Retina (tissue), 1 donor: ENCODE measurements around the gene SLC12A9.
A peak's percentile ranks its signal among the peaks of the same experiment; 100 is the strongest.
"Not testable (repeated sequence)": the region's sequence is repeated elsewhere in the genome, so short reads cannot be mapped to it uniquely, and the experiment has no call there.

Experiments used
- DNase-seq: peaks from one replicate; pipeline ENCODE4 v3.0.0-alpha.2; 2016

The SLC12A9 gene, protein sequence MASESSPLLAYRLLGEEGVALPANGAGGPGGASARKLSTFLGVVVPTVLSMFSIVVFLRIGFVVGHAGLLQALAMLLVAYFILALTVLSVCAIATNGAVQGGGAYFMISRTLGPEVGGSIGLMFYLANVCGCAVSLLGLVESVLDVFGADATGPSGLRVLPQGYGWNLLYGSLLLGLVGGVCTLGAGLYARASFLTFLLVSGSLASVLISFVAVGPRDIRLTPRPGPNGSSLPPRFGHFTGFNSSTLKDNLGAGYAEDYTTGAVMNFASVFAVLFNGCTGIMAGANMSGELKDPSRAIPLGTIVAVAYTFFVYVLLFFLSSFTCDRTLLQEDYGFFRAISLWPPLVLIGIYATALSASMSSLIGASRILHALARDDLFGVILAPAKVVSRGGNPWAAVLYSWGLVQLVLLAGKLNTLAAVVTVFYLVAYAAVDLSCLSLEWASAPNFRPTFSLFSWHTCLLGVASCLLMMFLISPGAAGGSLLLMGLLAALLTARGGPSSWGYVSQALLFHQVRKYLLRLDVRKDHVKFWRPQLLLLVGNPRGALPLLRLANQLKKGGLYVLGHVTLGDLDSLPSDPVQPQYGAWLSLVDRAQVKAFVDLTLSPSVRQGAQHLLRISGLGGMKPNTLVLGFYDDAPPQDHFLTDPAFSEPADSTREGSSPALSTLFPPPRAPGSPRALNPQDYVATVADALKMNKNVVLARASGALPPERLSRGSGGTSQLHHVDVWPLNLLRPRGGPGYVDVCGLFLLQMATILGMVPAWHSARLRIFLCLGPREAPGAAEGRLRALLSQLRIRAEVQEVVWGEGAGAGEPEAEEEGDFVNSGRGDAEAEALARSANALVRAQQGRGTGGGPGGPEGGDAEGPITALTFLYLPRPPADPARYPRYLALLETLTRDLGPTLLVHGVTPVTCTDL

DNA sequence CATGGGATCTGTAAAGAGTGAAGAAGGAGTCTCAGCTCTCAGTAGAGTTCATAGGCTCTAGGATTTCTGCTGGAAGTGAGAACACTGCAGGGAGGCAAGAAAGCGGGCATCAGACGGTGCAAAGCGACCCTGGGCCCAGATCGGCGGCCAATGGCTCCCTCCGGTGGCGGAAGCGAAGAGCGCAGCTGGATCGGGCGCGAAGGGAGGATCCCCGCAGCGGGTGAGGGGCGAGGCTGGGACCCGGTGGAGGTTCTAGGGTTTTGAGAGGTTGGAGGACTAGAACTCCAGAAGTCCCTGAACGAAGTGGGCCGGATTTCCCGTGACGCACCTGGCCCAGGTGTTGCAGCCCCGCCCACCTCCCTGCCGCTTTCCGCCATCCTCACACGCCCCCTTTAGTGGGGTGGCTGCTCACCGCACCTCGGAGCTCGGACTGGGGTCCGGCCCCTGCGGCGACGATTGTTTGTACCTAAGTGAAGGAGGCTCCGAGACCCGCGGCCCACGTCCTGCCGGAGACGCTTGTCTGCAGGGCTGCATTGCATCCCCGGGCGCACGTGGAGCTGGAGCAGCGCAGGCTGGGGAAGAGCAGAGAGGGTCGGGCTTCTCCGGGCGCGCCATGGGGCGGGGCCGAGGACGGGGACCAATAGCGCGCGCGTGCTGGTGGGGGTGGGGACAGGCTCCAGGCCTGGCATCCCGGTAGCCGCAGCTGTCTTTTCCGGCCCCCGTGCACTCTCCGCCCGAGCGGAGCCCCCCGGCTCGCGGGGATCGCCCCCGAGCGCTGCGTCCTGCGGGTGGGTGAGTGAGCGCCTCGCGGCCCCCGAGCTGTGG lies at the start of gene SLC12A9:
Gene SLC12A9, plus strand, starts transcription at position 666 of the 825 bp plus-strand sequence. CDS start 1,485 bp downstream, outside the sequence.
- DNase-seq, result peak; percentile 94

DNA sequence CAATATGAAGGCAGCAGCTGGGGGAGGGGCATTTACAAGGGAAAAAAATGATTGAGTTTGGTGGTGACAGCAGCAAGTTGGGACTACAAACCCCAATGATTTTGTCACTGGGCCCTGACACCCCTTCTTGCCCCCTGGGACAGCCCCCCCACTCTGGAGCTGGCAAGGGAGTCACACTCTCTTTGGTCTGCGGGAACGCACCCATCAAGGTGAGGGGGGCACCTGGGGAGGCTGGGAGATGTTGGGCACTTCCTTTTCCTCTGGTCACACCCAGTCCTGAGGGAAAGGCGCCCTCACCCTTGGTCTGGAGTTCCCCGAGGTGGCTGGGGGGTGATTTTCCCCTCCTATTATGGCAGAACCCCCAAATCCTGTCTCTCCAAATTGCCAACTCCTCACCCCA lies 49.6 kb upstream of the SLC12A9 start:
- no peak for DNase-seq

DNA sequence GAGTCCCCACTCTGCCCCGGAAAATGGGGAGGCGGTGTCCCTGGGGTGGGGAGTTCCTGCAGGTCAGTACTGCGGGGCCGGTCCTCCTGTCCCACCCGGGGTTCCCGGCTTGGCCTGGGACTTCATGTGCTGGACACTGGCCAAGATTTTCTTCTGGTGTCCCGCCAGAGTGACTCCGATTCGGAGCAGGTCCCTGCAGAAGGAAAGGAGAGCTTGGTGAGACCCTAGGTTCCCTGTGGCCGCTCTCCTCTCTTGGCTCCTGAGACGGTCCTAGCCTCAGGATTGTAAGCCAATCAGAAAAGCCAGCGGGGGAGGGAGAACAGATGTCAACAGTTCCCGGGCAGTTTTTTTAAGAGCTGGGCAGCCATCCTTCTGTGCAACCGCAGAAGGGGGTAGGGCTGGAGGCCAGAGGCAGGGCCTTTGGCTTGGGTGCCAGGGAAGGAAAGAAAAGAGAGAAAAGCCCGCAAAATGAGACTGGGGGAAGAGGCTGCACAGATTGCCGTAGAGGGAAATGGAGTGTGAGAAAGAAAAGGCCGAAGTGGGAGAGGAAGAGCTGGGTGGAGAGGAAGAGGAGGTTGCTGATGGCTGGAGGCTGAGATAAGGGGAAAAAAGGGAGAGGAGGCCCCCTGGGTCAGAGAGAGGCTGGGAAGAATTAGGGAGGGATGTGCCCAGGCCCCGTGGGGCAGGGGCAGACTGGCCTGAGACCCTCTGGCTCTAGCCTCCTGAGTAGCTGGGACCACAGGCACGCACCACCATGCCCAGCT lies 48.9 kb upstream of the SLC12A9 start:
- DNase-seq, result peak; percentile 70

DNA sequence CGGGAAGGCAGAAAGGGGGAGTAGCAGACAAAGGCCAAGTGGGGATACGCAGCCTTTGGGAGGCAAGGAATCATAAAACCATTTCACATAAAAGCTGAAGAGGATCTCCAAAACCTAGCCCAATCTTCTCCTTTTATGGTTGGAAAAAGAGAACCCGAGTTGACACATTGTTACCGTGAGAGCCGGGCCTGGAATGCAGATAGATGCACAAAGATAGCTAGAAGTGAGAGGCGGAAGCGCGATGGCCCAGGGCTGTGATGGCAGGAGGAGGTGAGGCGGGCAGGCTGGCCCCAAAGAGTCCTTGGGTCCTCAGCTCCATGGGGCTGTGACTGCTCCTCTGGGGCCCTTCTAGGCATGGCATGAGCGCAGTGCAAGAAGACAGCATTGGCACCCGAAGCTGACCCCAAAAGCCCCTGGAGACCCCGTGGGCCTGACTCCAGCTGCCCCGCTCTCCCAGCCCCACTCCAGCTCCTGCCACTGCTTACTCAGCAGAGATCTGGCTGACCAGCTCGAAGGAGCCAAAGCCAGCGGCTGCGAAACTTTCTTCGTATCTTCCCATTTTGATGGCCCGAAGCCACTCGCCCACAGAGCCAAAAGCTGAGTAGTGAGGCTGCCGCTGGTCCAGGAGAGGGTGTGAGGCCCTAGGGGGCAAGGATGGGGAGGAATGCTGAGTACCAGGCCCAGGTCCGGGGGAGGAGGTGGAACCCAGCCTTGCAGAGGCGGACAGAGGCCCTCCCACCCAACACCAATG lies 47.7 kb upstream of the SLC12A9 start:
- no peak for DNase-seq

DNA sequence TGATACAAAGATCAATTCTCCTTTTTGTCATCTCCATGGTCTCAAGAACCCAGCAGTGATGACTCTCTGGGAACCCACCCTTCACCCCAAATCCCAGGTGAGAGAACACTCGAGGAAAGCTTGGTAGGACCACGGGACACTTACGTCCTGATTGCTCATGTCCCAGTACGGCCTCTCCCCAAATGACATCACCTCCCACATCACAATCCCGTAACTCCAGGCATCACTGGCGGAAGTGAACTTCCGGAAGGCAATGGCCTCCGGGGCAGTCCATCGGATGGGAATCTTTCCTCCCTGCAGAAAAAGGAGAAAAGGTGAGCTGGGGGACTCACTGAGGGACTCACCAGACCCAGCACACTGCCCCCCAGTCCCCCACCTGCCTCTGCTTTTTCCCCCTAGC lies 46.2 kb upstream of the SLC12A9 start:
- DNase-seq, result no peak

DNA sequence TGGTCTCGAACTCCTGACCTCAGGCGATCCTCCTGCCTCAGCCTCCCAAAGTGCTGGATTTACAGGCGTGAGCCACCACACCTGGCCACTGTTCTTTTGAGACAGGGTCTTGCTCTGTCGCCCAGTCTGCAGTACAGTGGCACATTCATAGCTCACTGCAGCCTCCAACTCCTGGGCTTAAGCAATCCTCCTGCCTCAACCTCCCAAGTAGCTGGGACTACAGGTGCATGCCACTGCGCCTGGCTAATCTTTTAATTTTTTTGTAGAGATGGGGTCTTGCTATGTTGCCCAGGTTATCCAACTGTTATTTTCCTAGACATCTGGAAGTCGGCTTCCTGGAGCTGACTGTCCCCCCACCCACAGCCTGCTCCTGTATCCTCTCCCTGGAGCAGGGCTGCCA lies 45.6 kb upstream of the SLC12A9 start:
- not testable (repeated sequence) for DNase-seq

DNA sequence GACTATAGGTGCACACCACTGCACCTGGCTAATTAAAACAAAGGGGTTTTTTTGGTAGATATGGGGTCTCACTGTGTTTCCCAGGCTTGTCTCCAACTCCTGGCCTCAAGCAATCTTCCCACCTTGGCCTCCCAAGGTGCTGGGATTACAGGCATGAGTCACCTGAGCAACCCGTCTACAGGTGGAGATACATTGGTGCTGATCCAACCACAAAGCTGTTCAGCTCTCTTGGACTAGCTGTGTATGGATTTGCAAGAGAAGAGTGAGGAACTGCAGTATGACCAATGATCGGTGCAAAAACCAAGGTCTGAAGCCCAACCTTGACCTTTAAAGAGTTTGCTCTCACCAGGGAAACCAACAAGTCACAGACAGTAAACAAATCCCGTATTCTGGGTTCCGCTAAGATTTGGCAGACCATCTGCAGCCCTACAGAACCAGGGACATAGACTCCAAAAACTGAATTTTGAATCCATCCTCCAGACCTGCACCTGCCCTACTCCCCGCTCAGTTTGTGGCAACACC lies 44.1 kb upstream of the SLC12A9 start:
- DNase-seq, result no peak

DNA sequence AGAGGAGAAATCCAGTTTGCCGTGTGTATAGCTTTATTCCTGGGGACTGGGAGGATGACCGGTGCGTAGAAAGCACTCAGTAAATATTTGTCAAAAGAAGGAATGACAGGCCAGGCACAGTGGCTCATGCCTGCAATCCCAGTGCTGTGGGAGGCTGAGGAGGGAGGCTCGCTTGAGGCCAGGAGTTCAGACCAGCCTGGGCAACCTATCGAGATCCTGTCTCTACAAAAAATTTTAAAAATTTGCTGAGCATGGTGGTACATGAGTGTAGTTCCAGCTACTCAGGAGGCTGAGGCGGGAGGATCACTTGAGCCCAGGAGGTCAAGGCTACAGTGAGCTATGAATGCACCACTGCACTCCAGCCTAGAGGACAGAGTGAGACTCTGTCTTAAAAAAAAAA lies 41.0 kb upstream of the SLC12A9 start:
- DNase-seq, result no peak

DNA sequence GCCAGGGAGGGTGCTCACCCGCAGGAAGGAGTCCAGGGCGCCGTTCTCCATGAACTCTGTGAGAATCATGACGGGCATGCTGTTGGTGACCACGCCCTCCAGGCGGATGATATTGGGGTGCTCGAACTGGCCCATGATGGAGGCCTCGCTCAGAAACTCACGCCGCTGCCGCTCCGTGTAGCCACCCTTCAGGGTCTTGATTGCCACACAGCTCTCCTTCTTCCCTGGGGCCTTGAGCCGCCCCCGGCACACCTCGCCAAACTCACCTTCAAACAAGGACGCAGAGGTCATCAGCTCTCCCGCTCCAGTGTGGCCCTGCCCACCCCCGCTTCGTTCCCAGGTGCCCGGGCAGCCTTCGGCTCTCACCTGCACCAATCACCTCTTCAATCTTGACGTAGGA lies 39.8 kb upstream of the SLC12A9 start:
- no peak for DNase-seq

DNA sequence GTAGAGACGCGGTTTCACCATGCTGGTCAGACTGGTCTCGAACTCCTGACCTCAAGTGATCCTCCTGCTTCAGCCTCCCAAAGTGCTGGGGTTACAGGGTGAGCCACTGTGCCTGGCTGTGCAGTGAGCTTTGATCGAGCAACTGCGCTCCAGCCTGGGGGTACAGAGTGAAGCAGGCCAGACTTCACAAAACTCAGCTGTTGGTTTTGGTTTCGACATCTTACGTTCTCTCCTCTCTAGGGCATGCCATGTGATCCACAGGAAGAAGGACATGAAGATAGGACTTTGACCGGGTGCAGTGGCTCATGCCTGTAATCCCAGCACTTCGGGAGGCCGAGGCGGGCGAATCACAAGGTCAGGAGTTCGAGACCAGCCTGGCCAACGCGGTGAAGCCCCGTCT lies 36.0 kb upstream of the SLC12A9 start:
- not testable (repeated sequence) for DNase-seq

DNA sequence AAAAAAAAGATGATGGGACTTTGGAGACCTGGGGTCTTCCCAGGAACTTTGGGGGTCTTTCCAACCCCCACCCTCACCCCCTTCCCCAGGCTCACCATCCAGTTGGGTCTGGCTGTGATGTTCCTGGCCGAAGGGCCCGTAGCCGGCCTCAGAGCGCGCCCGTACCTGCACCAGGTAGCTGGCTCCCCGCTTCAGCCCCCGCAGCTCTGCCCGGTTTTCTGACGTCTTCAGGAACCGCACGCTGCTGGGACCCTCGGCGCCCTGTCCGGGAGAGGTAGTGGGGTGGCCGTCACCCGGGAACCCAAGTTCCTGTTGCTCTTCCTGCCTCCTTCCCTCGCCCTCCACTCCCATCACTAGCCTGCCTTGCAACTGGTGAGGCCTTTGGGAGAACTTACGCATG lies 35.4 kb upstream of the SLC12A9 start:
- DNase-seq, result no peak

DNA sequence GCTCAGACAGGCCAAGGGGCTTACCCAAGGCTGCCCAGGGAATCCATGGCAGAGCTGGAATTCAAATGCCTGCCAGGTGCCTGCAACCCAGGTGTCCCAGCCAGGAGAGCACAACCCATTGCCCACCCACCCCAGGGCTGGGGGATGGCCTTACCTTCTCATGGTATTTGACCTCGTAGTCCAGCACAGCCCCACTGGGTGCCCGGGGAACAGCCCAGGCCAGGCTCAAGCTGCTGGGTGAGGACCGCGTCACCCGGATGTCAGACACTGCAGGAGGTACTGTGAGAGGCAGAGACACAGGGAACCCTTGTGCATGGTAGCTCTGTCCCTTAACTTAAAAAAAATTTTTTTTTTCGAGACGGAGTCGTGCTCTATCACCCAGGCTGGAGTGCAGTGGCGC lies 34.1 kb upstream of the SLC12A9 start:
- DNase-seq, result no peak

DNA sequence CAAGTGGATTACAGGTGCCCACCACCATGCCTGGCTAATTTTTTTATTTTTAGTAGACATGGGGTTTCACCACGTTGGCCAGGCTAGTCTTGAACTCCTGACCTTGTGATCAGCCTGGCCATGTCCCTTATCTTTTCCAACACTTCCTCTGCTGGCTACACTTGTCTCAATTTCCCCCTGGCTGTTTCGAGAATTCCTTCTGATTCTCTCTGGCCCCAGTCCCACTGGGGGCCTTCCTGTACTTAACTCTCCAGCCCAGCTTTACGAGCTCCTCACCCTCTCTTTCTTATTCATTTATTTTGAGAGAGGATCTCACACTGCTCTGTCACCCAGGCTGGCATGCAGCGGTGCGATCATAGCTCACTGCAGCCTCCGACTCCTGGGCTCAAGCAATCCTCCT lies 33.7 kb upstream of the SLC12A9 start:
- no peak for DNase-seq

DNA sequence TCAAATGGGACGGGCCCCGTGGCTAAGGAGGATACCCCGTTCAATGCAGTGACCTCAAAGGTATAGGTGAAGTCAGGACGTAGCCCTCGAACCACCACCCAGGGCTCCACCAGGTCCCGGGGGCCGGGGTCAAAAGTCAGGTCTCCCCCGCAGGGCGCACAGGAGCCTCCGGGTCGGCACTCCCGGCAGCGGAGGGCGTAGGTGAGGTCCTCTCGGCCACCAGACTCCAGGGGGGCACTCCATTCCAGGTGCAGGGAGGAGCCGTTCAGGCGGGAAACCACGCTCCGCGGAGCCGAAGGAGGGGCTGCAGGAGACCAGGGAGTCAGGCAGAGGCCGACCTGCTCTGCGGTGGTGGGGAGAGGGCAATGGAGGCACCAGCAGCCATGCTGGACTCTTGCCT lies 32.9 kb upstream of the SLC12A9 start:
- DNase-seq, result no peak

DNA sequence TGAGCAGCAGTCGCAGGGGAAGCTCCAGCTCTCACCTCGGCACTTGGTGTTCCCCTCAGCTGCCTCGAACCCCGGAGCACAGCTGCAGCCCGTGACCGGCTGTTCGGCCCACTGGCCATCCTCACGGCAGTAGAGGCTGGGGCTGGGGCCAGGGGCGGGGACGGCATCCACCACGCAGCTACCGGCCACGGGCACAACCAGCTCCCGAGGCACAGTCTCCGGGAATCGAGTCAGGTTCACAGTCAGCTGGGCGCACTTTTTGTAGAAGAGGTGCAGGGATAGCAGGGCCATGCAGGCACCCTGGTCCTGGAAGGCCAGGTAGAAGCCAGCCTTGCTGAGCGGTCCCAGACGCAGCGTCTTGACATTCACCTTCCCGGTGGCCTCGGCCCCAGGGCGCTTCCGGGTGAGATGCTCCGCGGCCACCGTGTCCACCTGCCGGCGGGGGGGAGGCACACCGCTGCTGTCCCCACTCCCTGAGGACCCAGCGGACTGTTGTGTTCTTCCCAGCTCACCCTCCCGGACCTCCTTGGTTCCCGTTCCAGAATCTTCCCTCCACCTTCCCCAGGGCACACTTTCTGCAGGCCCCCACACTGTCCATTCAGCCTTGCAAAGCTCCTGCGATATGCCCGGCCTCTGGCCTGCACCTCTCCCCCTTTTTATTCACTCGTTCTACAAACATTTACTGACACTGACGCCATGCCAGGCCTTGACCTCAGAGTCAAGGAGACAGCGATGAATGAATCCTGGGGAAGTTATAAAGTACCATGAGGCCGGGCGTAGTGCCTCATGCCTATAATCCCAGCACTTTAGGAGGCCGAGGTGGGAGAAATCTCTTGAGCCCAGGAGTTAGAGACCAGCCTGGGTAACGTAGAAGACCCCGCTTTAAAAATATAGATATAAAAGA lies 30.0 kb upstream of the SLC12A9 start:
- DNase-seq, result no peak

DNA sequence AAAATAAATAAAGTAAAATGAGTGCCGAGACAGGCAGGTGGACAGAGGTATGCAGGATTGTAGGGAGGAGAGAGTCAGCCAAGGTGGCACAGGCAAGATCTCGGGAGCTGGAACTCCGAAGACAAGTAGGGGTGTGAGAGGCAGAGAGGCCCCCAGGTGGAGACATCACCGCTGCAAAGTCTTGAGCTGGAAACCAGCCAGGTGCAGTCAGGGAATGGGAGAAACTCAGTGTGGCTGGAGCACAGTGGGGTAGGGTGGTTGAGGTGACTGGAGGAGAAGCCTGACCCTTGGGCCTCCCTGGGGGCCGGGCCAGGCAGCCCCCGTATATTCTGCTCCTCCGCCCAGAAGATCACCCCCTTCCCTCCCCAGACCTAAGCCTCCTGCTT lies 29.4 kb upstream of the SLC12A9 start:
- no peak for DNase-seq

DNA sequence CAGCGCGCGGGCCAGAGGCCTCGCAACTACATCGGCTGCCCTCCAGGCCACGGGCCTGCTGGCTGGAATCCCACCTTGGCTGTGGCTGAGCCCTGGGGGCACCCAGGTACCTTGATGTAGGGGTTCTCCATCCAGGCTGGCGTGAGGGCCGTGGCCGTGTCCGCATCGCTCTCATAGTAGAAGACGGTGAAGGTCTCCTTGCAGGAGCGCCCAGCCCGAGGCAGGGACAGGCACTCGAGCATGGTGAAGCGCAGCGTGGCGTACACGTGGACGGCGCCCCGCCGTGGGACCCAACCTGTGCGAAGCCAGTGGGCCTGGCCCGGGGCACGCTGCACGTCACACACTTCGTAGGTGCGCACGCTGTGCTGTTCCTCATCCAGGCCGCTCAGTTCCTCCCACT lies 29.0 kb upstream of the SLC12A9 start:
- no peak for DNase-seq

DNA sequence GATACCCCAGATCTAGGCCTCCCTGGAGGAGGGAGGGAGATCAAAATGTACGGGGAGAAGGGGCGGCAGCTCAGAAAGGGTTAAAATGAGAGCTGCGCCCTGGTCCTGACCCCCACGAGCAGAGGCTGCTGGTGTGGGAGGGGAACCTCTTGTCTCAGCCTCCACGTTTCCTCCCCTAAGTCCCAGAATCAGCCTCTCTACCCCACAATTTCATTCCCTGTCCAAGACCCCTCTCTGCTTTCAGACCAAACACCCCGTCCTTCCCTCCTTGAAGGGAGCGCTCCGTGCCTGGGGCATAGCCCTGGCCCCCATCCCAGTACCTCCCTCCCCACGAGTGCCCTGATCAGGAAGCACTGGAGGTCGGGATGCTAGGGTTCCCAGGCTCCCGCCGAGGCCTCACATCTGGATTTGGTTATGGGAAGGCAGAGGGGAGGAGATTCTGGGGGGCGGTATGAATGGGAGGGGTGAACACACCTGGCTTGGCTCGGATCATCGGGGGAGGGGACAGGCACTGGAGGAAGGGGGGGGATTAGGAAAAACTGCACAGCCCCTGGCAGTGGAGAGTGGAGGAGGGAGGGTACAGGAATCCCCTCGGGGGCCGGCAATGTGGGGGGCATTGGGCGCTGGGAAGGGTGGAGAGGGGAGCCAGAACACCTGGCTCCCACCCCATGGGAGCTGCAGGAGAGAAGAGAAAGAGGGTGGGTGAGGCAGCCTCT lies 27.9 kb upstream of the SLC12A9 start:
- no peak for DNase-seq

DNA sequence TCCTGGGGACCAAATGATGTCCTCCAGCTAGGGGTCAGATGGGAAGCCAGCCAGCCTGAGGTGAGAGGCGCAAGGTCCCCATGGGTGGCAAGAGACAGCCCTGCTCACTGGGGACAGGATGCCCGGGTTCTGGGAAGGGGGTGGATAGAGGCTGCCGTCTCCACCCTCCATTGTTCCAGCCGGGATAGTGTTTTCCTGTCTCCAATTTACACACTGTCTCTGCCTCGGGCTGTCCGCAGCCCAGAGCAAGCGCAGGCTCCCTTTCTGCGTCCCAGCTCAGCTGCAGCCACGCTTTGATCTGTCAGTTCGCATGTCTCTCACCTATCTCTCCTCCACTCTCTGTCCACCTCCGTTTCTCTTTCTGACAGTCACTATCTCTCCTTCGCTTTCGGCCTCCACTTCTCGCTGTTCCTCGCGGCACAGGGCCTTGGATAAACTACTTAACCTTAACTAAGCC lies 27.3 kb upstream of the SLC12A9 start:
- DNase-seq, result peak; percentile 52
